Loucy (cell line): ENCODE measurements around the gene COQ5.

Experiments
- EZH2phosphoT487 ChIP-seq: fragments of 200-600 bp; IDR thresholded peaks from 2 replicates; pipeline ENCODE4 v1.6.1; 2018; ENCODE audit warnings: antibody characterized with exemption, mild to moderate bottlenecking, moderate library complexity, borderline replicate concordance
- TF ChIP-seq, protein P1 (sequence below): fragments of 200-600 bp; sonication (generic); conservative IDR thresholded peaks from 2 replicates; pipeline ENCODE4 v1.5.1; 2014; ENCODE audit warnings: mild to moderate bottlenecking, antibody characterized with exemption, low read length

DNA sequence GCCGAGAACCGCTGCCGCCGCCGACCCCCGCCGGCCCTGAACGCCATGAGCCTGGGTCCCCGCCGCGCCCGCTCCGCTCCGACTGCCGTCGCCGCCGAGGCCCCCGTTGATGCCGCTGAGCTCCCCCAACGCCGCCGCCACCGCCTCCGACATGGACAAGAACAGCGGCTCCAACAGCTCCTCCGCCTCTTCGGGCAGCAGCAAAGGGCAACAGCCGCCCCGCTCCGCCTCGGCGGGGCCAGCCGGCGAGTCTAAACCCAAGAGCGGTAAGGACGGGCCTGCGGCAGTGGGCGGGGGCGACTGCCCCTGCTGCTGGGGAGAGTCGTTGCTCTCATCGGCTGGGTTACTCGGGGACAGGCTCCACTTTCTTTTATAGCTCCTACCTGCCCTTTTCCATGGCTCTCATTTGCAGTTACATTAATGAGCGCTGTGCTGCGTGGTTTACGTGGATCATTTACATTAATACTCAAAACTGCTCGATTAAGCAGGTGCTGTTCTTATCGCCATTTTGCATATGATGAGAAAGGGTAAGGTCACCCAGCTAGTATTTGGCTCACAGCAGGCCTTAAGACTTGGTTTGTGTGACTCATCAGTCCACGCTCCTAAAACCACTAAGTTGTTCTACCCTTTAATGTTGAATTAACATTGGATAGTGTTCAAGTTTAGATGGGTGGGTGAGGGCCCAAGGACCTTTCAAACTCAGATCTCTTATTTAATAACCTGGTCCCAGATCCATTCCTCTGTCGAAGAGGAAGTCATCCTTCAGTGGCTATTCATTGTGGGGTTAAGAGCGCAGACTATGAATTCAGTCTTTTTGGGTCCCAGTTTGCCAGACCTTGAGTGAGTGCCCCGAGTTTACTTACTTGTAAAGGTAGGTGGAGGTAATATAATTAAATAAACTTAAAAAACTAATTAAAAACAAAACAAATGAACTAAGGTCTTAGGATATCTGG lies 6.0 kb upstream of the COQ5 start:
- TF ChIP-seq, protein P1, sequence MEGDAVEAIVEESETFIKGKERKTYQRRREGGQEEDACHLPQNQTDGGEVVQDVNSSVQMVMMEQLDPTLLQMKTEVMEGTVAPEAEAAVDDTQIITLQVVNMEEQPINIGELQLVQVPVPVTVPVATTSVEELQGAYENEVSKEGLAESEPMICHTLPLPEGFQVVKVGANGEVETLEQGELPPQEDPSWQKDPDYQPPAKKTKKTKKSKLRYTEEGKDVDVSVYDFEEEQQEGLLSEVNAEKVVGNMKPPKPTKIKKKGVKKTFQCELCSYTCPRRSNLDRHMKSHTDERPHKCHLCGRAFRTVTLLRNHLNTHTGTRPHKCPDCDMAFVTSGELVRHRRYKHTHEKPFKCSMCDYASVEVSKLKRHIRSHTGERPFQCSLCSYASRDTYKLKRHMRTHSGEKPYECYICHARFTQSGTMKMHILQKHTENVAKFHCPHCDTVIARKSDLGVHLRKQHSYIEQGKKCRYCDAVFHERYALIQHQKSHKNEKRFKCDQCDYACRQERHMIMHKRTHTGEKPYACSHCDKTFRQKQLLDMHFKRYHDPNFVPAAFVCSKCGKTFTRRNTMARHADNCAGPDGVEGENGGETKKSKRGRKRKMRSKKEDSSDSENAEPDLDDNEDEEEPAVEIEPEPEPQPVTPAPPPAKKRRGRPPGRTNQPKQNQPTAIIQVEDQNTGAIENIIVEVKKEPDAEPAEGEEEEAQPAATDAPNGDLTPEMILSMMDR: 0 out of 2 replicates have a peak, but pooled peaks have one; percentile 24
- no peak for TF ChIP-seq EZH2phosphoT487
